ENCODE data around the gene USP31. TPM values are rescaled to one million over a fixed set of nuclear protein-coding genes. Genes with fewer than 3 reads are reported as not detected.

The USP31 gene
- total RNA-seq, 1 experiment from 2014 or later = 16.1 TPM

- peaks cover 22% of the 10 kb centered on the region for H3K27me3 Mint-ChIP-seq (ENCODE audit: low read depth)
- no peaks in the 10 kb centered on the region for H3K9me3 Mint-ChIP-seq
- peaks cover 0 to 2% (median 0%) of the 10 kb centered on the region in 3 experiments; a peak in 2 of 7 replicates for H3K36me3 Mint-ChIP-seq (ENCODE audit: insufficient read depth in 1 of 3, low read depth in 3 of 3)
- no peak overlapping the region for H4K8ac ChIP-seq (replicated peaks; ENCODE audit: insufficient read length, low read depth, low read length)
- no peak overlapping the region for H2AK5ac ChIP-seq (ENCODE audit: insufficient read length, low read length)
- no peak overlapping the region for H3K23ac ChIP-seq (ENCODE audit: insufficient read length, low read depth, low read length)
- no peaks in the 10 kb centered on the region for H4K20me1 ChIP-seq (ENCODE audit: control insufficient read depth, insufficient read depth, insufficient read length)
- peaks cover 5% of the 10 kb centered on the region; the same call in 1 of the 2 replicates for H3K79me2 ChIP-seq (ENCODE audit: insufficient read depth, low read length)
- H2BK12ac ChIP-seq (ENCODE audit: insufficient read length, low read depth, low read length) = no peak overlapping the region
- TF ChIP-seq CTCF (conservative IDR thresholded peaks at IDR 0.05) = no peak
- H3K56ac ChIP-seq (ENCODE audit: insufficient read length, low read depth, low read length) = no peak overlapping the region
- H3K4ac ChIP-seq (ENCODE audit: low read depth, low read length) = no peak overlapping the region
- peaks cover 6% of the 10 kb centered on the region for H3K23me2 ChIP-seq (ENCODE audit: insufficient read length, low read depth, low read length, poor library complexity, severe bottlenecking)
- H3K27me3 ChIP-seq (ENCODE audit: insufficient read depth, low read length) = no peaks in the 10 kb centered on the region
- no peak overlapping the region for H2BK120ac ChIP-seq (ENCODE audit: low read depth, low read length, poor library complexity, severe bottlenecking)
- no peak overlapping the region for H4K5ac ChIP-seq (ENCODE audit: insufficient read length, low read depth, low read length)
- no peak for DNase-seq
- no peak overlapping the region for H3K14ac ChIP-seq (ENCODE audit: insufficient read depth, low read length)
- H3K4me1 Mint-ChIP-seq = peaks cover 27 to 36% of the 10 kb centered on the region in 2 experiments
- H3K18ac ChIP-seq (ENCODE audit: insufficient read length, low read depth, low read length) = no peak overlapping the region
- H3K4me3 Mint-ChIP-seq = peak overlapping the region; percentile 75 to 88
- peak overlapping the region; percentile 48 for H3K4me2 ChIP-seq (ENCODE audit: insufficient read depth, insufficient read length, low read length)
- no peak overlapping the region for H4K91ac ChIP-seq (ENCODE audit: insufficient read length, low read depth, low read length)
- no peak overlapping the region for H2BK5ac ChIP-seq (ENCODE audit: insufficient read length, low read length)
- no peak overlapping the region for H3T11ph ChIP-seq (ENCODE audit: low read length)
- WGBS (ENCODE audit: extremely low coverage, insufficient read length, low lambda C conversion rate) = no CpG with 5 or more reads among the region's 4 CpGs
- H2AFZ ChIP-seq (ENCODE audit: low read length) = no peak overlapping the region
- no peak overlapping the region for H2BK15ac ChIP-seq (ENCODE audit: low read depth, low read length)
- peaks cover 7% of the 10 kb centered on the region; the same call in 1 of the 2 replicates for H3K4me1 ChIP-seq (ENCODE audit: insufficient read depth, low read length)
- no peaks in the 10 kb centered on the region for H3K79me1 ChIP-seq (ENCODE audit: insufficient read depth, low read depth, low read length, poor library complexity, severe bottlenecking)
- H3K9me3 ChIP-seq (ENCODE audit: control insufficient read depth, low read depth, low read length) = no peaks in the 10 kb centered on the region
- no peak overlapping the region for H2BK20ac ChIP-seq (ENCODE audit: low read depth, low read length, poor library complexity, severe bottlenecking)
- H3K27ac Mint-ChIP-seq = no peak overlapping the region; a peak in 1 of 7 replicates
- no peak overlapping the region for H3K9ac ChIP-seq (ENCODE audit: extremely low read depth, insufficient read length, low read length)
- H3K27ac ChIP-seq (ENCODE audit: insufficient read length, low read depth, low read length) = no peak overlapping the region
Observed at GRCh38 chr16:23149993-23150364, 727 bp upstream of the USP31 start.

All from H9 (cell line).